RWPE1 (cell line): ENCODE data around the gene BLOC1S3.
"Not testable (repeated sequence)": the region's sequence is repeated elsewhere in the genome, so short reads cannot be mapped to it uniquely, and the experiment has no call there.

Source experiments
- CTCF ChIA-PET: fragments of 350-600 bp; sonication (Branson Sonifier 250); formaldehyde crosslinking; extraction: SDS; loops from one replicate; lab custom pipeline; 2021; lab: Yijun Ruan, JAX
- POLR2A ChIA-PET: fragments of 400-600 bp; formaldehyde crosslinking; extraction: SDS; loops from one replicate; lab custom pipeline; 2020; ENCODE audit warnings: antibody characterized with exemption; ENCODE audit not compliant: low non-redundant PET; lab: Yijun Ruan, JAX
- DNase-seq: peaks from one replicate; pipeline ENCODE4 v3.0.0; 2012; ENCODE audit warnings: low spot score
- H3K27ac ChIP-seq: fragments of 450-650 bp; 2 replicates; pipeline ENCODE4 v1.5.1; 2017
- TF ChIP-seq, protein P1 (sequence below): fragments of 450-650 bp; conservative IDR thresholded peaks from 2 replicates; pipeline ENCODE4 v1.5.1; 2017; ENCODE audit warnings: low read depth, mild to moderate bottlenecking

BLOC1S3 gene

GRCh38 chr19:45224645-45225044, 46.1 kb downstream of the BLOC1S3 start:
- no peak overlapping the region for H3K27ac ChIP-seq
- CTCF ChIA-PET, result no interaction called here
- no peak for DNase-seq
- POLR2A ChIA-PET, result no interaction called here
- TF ChIP-seq, protein P1, sequence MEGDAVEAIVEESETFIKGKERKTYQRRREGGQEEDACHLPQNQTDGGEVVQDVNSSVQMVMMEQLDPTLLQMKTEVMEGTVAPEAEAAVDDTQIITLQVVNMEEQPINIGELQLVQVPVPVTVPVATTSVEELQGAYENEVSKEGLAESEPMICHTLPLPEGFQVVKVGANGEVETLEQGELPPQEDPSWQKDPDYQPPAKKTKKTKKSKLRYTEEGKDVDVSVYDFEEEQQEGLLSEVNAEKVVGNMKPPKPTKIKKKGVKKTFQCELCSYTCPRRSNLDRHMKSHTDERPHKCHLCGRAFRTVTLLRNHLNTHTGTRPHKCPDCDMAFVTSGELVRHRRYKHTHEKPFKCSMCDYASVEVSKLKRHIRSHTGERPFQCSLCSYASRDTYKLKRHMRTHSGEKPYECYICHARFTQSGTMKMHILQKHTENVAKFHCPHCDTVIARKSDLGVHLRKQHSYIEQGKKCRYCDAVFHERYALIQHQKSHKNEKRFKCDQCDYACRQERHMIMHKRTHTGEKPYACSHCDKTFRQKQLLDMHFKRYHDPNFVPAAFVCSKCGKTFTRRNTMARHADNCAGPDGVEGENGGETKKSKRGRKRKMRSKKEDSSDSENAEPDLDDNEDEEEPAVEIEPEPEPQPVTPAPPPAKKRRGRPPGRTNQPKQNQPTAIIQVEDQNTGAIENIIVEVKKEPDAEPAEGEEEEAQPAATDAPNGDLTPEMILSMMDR, result no peak

- H3K27ac ChIP-seq, DNase-seq, POLR2A ChIA-PET: not testable (repeated sequence)
- CTCF ChIA-PET, result interaction anchor here (0.7 kb wide), 1 partner anchor 37 kb away, joined by 4 read pairs; no protein-coding TSS in a partner anchor
Measured at GRCh38 chr19:45229056-45229455, 50.5 kb downstream of the BLOC1S3 start.
